IMR-90 (cell line): ENCODE measurements around the gene RAD51AP1. TPM values are rescaled to one million over a fixed set of nuclear protein-coding genes. Genes with fewer than 3 reads are reported as not detected.

ENCODE experiments used
- ATAC-seq: fragments of 200-7000 bp; cut with Tn5 transposase; 2 replicates; pipeline ENCODE4 v1.9.1; 2020; ENCODE audit warnings: low read depth, mild to moderate bottlenecking, moderate library complexity
- BruUV-seq: library from RNA; stranded (reverse); fragments of 400-500 nt; replicated peaks from 2 replicates; lab custom pipeline; 2021; lab: Mats Ljungman, UMichigan
- CTCF ChIA-PET: fragments of 300-600 bp; formaldehyde crosslinking; extraction: SDS; loops from one replicate; lab custom pipeline; 2021; ENCODE audit warnings: antibody characterized with exemption; lab: Yijun Ruan, JAX
- POLR2A ChIA-PET: fragments of 300-600 bp; sonication (Branson Sonifier 250); formaldehyde crosslinking; loops from one replicate; lab custom pipeline; 2022; ENCODE audit warnings: antibody characterized with exemption; ENCODE audit not compliant: unreplicated experiment; lab: Charles Lee
- DNase-seq: peaks from one replicate; pipeline ENCODE4 v3.0.0; 2013
- H2AFZ ChIP-seq: replicated peaks from 2 replicates; pipeline ENCODE3; 2013; ENCODE audit warnings: low read length, mild to moderate bottlenecking; ENCODE audit not compliant: poor library complexity
- H2AK5ac ChIP-seq: 2 replicates; pipeline ENCODE4 v1.6.1; 2013; ENCODE audit warnings: low read depth, low read length, inconsistent platforms
- H2AK9ac ChIP-seq: replicated peaks from 2 replicates; pipeline ENCODE3; 2013; ENCODE audit warnings: mild to moderate bottlenecking, low read depth, low read length, moderate library complexity; ENCODE audit not compliant: poor library complexity
- H2BK120ac ChIP-seq: 2 replicates; pipeline ENCODE4 v1.6.1; 2013; ENCODE audit warnings: low read depth, low read length, inconsistent platforms
- H2BK15ac ChIP-seq: 3 replicates; pipeline ENCODE4 v1.6.1; 2013; ENCODE audit warnings: low read depth, low read length, inconsistent platforms
- H2BK20ac ChIP-seq: 2 replicates; pipeline ENCODE4 v1.6.1; 2013; ENCODE audit warnings: low read depth, mild to moderate bottlenecking, inconsistent platforms, low read length, moderate library complexity
- H2BK5ac ChIP-seq: 2 replicates; pipeline ENCODE4 v1.6.1; 2013; ENCODE audit warnings: mild to moderate bottlenecking, low read depth, low read length, inconsistent platforms; ENCODE audit not compliant: poor library complexity, severe bottlenecking
- H3K14ac ChIP-seq: replicated peaks from 2 replicates; pipeline ENCODE4 v1.6.1; 2013; ENCODE audit warnings: low read depth, low read length, inconsistent platforms
- H3K18ac ChIP-seq: 2 replicates; pipeline ENCODE4 v1.6.1; 2013; ENCODE audit warnings: low read depth, low read length, control low read depth
- H3K23ac ChIP-seq: 2 replicates; pipeline ENCODE4 v1.6.1; 2013; ENCODE audit warnings: low read depth, low read length, inconsistent platforms
- H3K27ac ChIP-seq: 2 replicates; pipeline ENCODE4 v1.5.1; 2013; ENCODE audit warnings: mild to moderate bottlenecking, control low read depth, low read length; ENCODE audit not compliant: insufficient read depth
- H3K27me3 ChIP-seq: 2 replicates; pipeline ENCODE4 v1.6.1; 2013; ENCODE audit warnings: low read length; ENCODE audit not compliant: control insufficient read depth, insufficient read depth
- H3K36me3 ChIP-seq: 2 replicates; pipeline ENCODE4 v1.6.1; 2013; ENCODE audit warnings: low read length, mixed read lengths; ENCODE audit not compliant: control insufficient read depth, insufficient read depth
- H3K4ac ChIP-seq: 2 replicates; pipeline ENCODE4 v1.6.1; 2013; ENCODE audit warnings: low read depth, low read length, inconsistent platforms
- H3K4me1 ChIP-seq: 2 replicates; pipeline ENCODE4 v1.6.1; 2013; ENCODE audit warnings: low read length, mixed read lengths; ENCODE audit not compliant: control insufficient read depth, insufficient read depth
- H3K4me2 ChIP-seq: 2 replicates; pipeline ENCODE4 v1.6.1; 2013; ENCODE audit warnings: low read depth, mild to moderate bottlenecking, control low read depth, low read length, moderate library complexity
- H3K4me3 ChIP-seq: 2 replicates; pipeline ENCODE4 v1.5.1; 2013; ENCODE audit warnings: low read depth, mild to moderate bottlenecking, control low read depth, low read length, moderate library complexity; ENCODE audit not compliant: insufficient read depth
- H3K56ac ChIP-seq: 2 replicates; pipeline ENCODE4 v1.6.1; 2013; ENCODE audit warnings: low read length, inconsistent platforms; ENCODE audit not compliant: insufficient read depth; ENCODE audit errors: extremely low read depth
- H3K79me1 ChIP-seq, 2 experiments: 2 replicates each; pipeline ENCODE4 v1.6.1; 2013; ENCODE audit warnings: low read length in 2 of 2, inconsistent platforms in 1 of 2, low read depth in 1 of 2
- H3K9ac ChIP-seq: 2 replicates; pipeline ENCODE4 v1.6.1; 2013; ENCODE audit warnings: low read depth, low read length, control low read depth
- H3K9me1 ChIP-seq: 2 replicates; pipeline ENCODE4 v1.6.1; 2013; ENCODE audit warnings: low read length, inconsistent platforms; ENCODE audit not compliant: insufficient read depth
- H3K9me3 ChIP-seq: 2 replicates; pipeline ENCODE4 v1.6.1; 2013; ENCODE audit warnings: low read length; ENCODE audit not compliant: control insufficient read depth, insufficient read depth
- H4K20me1 ChIP-seq: 2 replicates; pipeline ENCODE4 v1.6.1; 2013; ENCODE audit warnings: low read length, inconsistent platforms; ENCODE audit not compliant: insufficient read depth
- H4K5ac ChIP-seq: 2 replicates; pipeline ENCODE4 v1.6.1; 2013; ENCODE audit warnings: mild to moderate bottlenecking, low read depth, low read length, control low read depth
- H4K8ac ChIP-seq, 2 experiments: 2 replicates each; pipeline ENCODE4 v1.6.1; 2013; ENCODE audit warnings: low read depth in 2 of 2, low read length in 2 of 2, control low read depth in 1 of 2, inconsistent platforms in 1 of 2
- H4K91ac ChIP-seq: 2 replicates; pipeline ENCODE4 v1.6.1; 2013; ENCODE audit warnings: low read depth, low read length, inconsistent platforms; ENCODE audit not compliant: insufficient read depth
- BHLHE40 ChIP-seq: fragments of 150-350 bp; IDR thresholded peaks from 2 replicates; pipeline ENCODE4 v1.6.1; 2016; ENCODE audit warnings: mild to moderate bottlenecking, low read depth, low read length
- FOS ChIP-seq: fragments of 150-350 bp; IDR thresholded peaks from 2 replicates; pipeline ENCODE4 v1.6.1; 2016; ENCODE audit warnings: low read depth, low read length
- MAFK ChIP-seq: IDR thresholded peaks from 2 replicates; pipeline ENCODE4 v1.6.1; 2012; ENCODE audit warnings: low read depth, low read length, improper control_type of control experiment
- MAZ ChIP-seq: IDR thresholded peaks from 2 replicates; pipeline ENCODE4 v1.6.1; 2012; ENCODE audit warnings: low read depth, mild to moderate bottlenecking, low read length, improper control_type of control experiment, moderate library complexity, borderline replicate concordance
- NFE2L2 ChIP-seq: fragments of 150-350 bp; IDR thresholded peaks from 2 replicates; pipeline ENCODE4 v1.6.1; 2016; ENCODE audit warnings: low read depth, mild to moderate bottlenecking, low read length
- RCOR1 ChIP-seq: IDR thresholded peaks from 2 replicates; pipeline ENCODE4 v1.6.1; 2012; ENCODE audit warnings: mild to moderate bottlenecking, low read length, improper control_type of control experiment; ENCODE audit not compliant: insufficient replicate concordance
- RFX5 ChIP-seq: IDR thresholded peaks from 2 replicates; pipeline ENCODE4 v1.8.0; 2012; ENCODE audit warnings: low read depth, mild to moderate bottlenecking, low read length, moderate library complexity
- WGBS, 2 experiments: methylation state at CpG; one replicate each; pipeline versions ENCODE4 v1.1.5 to v1.1.7; 2013; ENCODE audit warnings: missing lambda C conversion rate in 2 of 2; ENCODE audit not compliant: insufficient read length in 1 of 2; ENCODE audit errors: extremely low coverage in 2 of 2; 5-methylcytosine and 5-hydroxymethylcytosine counted together
- dilution Hi-C: fragments of 300-500 bp; cut with HindIII; formaldehyde crosslinking; loops from one replicate; pipeline ENCODE4 v1.14.3; 2018; ENCODE audit warnings: low sequenced_read_pairs; ENCODE audit not compliant: unreplicated experiment
- in situ Hi-C: fragments of 300-500 bp; cut with MboI; formaldehyde crosslinking; loops from 3 replicates; pipeline ENCODE4 v1.14.3; 2019; ENCODE audit warnings: low sequenced_read_pairs, inconsistent platforms, mixed read lengths
- intact Hi-C: fragments of 100-400 bp; cut with micrococcal nuclease; formaldehyde crosslinking; loops from 2 replicates; pipeline ENCODE4 v1.10.0; 2022
- polyA plus RNA-seq, 3 experiments: library from polyadenylated mRNA; depleted of rRNA; stranded (reverse); fragments of >200 nt; gene quantifications; 2 replicates each; pipeline ENCODE4 v1.2.3, GENCODE V29; 2012; ENCODE audit warnings: low replicate concordance in 1 of 3
- total RNA-seq: library from RNA; depleted of rRNA; stranded (reverse); fragments of >200 nt; gene quantifications from 2 replicates; pipeline ENCODE4 v1.2.3, GENCODE V29; 2012
- TF ChIP-seq, protein P1 (sequence below): fragments of 150-350 bp; IDR thresholded peaks from 2 replicates; pipeline ENCODE4 v1.6.1; 2017; ENCODE audit warnings: mild to moderate bottlenecking, antibody characterized with exemption, low read length, low read depth

Gene RAD51AP1
- total and polyA plus RNA-seq, 2 of the 4 experiments (the other 2 are of a cell fraction): 6.5 to 10.2 TPM

DNA sequence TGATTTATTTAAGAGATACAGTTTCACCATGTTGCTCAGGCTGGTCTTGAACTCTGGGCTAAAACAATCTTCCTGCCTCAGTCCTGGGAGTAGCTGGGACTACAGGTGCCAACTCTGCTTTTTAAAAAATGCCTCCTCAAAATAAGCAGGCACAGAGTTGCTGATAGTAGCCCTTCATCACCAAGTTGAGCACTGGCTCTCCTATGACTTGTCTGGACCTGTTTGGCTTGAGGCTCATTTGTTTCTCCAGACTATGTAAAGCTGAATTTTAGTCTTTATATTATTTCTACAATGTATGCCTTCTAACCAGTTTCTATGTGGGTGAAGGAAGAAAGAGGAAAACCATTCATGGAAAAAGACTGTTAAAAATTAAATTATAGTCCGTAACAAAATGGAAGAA, 39.5 kb upstream of the RAD51AP1 start:
- Histone ChIP-seq H3K4me1 (no peaks in the 10 kb centered on the region), H3K27me3 (no peaks in the 10 kb centered on the region), H4K5ac (no peak overlapping the region), H3K9me3 (no peaks in the 10 kb centered on the region), H3K79me1 (no peaks in the 10 kb centered on the region; a peak in 1 of 4 replicates), H3K27ac (no peak overlapping the region), H3K9ac (no peak overlapping the region), H2BK15ac (no peak overlapping the region), H3K14ac (no peak overlapping the region), H2BK120ac (no peak overlapping the region), H3K36me3 (peaks cover 10% of the 10 kb centered on the region; the same call in 1 of the 2 replicates), H3K18ac (no peak overlapping the region), H3K4ac (no peak overlapping the region), H3K9me1 (no peaks in the 10 kb centered on the region), H2BK5ac (no peak overlapping the region), H3K4me3 (no peak overlapping the region), H4K91ac (no peak overlapping the region), H4K20me1 (no peaks in the 10 kb centered on the region), H4K8ac (no peak overlapping the region), H2AFZ (no peak overlapping the region), H3K56ac (no peak overlapping the region), H3K23ac (no peak overlapping the region), H3K4me2 (no peak overlapping the region), H2AK5ac (no peak overlapping the region), H2AK9ac (no peak overlapping the region), H2BK20ac (no peak overlapping the region)
- DNase-seq: no peak
- no peak for TF ChIP-seq RCOR1
- TF ChIP-seq MAFK: no peak
- no peak for TF ChIP-seq MAZ
- no peak for TF ChIP-seq NFE2L2
- TF ChIP-seq FOS: no peak
- TF ChIP-seq BHLHE40: no peak
- TF ChIP-seq, protein P1, sequence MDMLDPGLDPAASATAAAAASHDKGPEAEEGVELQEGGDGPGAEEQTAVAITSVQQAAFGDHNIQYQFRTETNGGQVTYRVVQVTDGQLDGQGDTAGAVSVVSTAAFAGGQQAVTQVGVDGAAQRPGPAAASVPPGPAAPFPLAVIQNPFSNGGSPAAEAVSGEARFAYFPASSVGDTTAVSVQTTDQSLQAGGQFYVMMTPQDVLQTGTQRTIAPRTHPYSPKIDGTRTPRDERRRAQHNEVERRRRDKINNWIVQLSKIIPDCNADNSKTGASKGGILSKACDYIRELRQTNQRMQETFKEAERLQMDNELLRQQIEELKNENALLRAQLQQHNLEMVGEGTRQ: no peak
- TF ChIP-seq RFX5: no peak
- BruUV-seq: no TSS peak
- POLR2A ChIA-PET: no interaction called here
- CTCF ChIA-PET: no interaction called here
- no peak for ATAC-seq
- dilution Hi-C loops: no loop called here
- in situ Hi-C loops: no loop called here
- no CpG with 5 or more reads among the region's 1 CpG for WGBS, 2 experiments
- intact Hi-C loops: no loop called here
